22Rv1 (cell line): ENCODE results near the gene GOLGA3.

Source experiments
- CTCF ChIP-seq: fragments of 450-650 bp; IDR thresholded peaks from 2 replicates; pipeline ENCODE4 v1.5.1; 2017; ENCODE audit warnings: mild to moderate bottlenecking
- ZFX ChIP-seq: fragments of 450-650 bp; IDR thresholded peaks from 2 replicates; pipeline ENCODE4 v1.6.1; 2017; ENCODE audit warnings: antibody characterized with exemption, borderline replicate concordance

DNA sequence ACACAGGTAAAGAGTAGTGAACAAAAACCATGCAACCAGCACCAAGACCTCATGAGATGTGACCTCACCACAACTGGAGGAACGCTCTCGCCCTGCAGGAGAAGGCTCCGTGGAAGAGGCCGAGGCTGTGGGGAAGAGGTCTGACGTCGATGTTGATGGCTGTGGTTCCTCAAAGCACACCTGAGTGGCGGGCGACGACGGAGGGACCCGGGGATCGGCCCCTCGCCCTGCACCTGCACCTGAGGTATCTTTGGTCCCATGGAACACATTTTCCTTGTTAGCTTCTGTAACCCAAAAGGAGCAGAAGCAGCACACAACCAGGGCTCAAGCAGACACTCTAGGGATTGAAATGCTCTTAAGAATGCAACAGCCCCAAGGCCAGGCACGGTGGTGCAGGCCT is 40.9 kb upstream of the GOLGA3 start:
- TF ChIP-seq ZFX (no peak), CTCF (no peak)
